22Rv1 (cell line): ENCODE data around the gene FAM107A.

Source experiments
- CTCF ChIP-seq: fragments of 450-650 bp; IDR thresholded peaks from 2 replicates; pipeline ENCODE4 v1.5.1; 2017; ENCODE audit warnings: mild to moderate bottlenecking
- ZFX ChIP-seq: fragments of 450-650 bp; IDR thresholded peaks from 2 replicates; pipeline ENCODE4 v1.6.1; 2017; ENCODE audit warnings: antibody characterized with exemption, borderline replicate concordance

GRCh38 chr3:58536501-58537411, 40.4 kb downstream of the FAM107A start, which contains the start of gene ACOX2:
- TF ChIP-seq CTCF (no peak), ZFX (no peak)
